ENCODE measurements around the gene FAM210A. TPM values are rescaled to one million over a fixed set of nuclear protein-coding genes. Genes with fewer than 3 reads are reported as not detected.
A peak's percentile ranks its signal among the peaks of the same experiment; 100 is the strongest.

Gene FAM210A
- total RNA-seq, 4 donors from 2014 or later, result 9.7 to 15.8 (median 14.6) TPM

DNA sequence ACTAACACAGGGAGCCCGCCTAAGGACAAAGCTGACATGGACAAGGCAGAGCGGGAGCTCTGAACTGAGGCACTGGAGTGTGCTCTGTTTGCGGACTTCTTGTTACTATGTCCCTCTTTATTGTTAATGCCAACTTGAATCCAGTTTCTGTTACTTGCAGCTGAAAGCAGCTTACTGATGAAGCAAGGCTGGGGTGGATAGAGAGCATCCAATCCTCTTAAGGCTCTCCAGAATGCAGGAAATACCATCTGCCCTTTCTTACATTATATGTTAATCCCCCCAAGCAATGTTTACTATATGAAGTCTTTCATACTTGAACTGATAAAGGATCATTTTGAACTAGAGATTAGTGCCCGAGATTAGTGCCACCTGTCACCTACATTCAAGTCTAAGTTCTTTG lies 9.4 kb downstream of the FAM210A start:
- H3K36me3 ChIP-seq, result peaks cover 0 to 8% (median 0%) of the 10 kb centered on the region in 3 donors
- TF ChIP-seq, protein P1, sequence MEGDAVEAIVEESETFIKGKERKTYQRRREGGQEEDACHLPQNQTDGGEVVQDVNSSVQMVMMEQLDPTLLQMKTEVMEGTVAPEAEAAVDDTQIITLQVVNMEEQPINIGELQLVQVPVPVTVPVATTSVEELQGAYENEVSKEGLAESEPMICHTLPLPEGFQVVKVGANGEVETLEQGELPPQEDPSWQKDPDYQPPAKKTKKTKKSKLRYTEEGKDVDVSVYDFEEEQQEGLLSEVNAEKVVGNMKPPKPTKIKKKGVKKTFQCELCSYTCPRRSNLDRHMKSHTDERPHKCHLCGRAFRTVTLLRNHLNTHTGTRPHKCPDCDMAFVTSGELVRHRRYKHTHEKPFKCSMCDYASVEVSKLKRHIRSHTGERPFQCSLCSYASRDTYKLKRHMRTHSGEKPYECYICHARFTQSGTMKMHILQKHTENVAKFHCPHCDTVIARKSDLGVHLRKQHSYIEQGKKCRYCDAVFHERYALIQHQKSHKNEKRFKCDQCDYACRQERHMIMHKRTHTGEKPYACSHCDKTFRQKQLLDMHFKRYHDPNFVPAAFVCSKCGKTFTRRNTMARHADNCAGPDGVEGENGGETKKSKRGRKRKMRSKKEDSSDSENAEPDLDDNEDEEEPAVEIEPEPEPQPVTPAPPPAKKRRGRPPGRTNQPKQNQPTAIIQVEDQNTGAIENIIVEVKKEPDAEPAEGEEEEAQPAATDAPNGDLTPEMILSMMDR (IDR thresholded peaks at IDR 0.05), result no peak
- TF ChIP-seq POLR2A (IDR thresholded peaks at IDR 0.05), result no peak
- peaks cover 0 to 49% (median 0%) of the 10 kb centered on the region in 3 donors for H3K4me1 ChIP-seq
- intact Hi-C loops (cut with DNase I), result no loop called here
- no peaks in the 10 kb centered on the region for H3K9me3 ChIP-seq
- WGBS, 2 donors, result 86 to 89% methylated on average over 4 of the region's 4 CpGs
- no peak for DNase-seq
- H3K4me3 ChIP-seq, result no peak overlapping the region
- H3K27me3 ChIP-seq, result no peaks in the 10 kb centered on the region
- peak overlapping the region in 2 of 4 donors; percentile 46 to 77 for H3K27ac ChIP-seq

DNA sequence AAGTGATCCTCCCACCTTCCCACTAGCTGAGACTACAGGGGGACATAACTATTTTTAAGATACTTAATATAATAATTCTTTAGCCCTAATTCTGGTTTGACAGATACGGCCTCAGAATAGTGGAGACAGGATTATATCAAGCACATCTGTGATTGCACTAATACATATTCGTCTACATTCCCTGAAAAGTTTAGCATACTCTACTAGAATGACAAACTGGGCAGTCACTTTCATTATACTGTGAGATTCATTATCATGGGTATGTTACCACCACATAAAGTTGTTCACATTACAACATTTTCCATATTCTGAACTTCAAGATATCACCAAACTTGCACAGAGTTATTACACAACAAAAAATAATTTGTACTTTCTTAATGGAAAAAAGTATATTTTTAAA lies 11.0 kb downstream of the FAM210A start:
- DNase-seq, result no peak
- 91 to 94% methylated on average over 2 of the region's 2 CpGs for WGBS, 2 donors
- Histone ChIP-seq H3K27ac (no peak overlapping the region), H3K27me3 (no peaks in the 10 kb centered on the region), H3K9me3 (no peaks in the 10 kb centered on the region), H3K4me3 (no peak overlapping the region), H3K4me1 (peaks cover 0 to 54% (median 0%) of the 10 kb centered on the region in 3 donors), H3K36me3 (no peaks in the 10 kb centered on the region)
- TF ChIP-seq, protein P1 (IDR thresholded peaks at IDR 0.05), result no peak
- TF ChIP-seq POLR2A (IDR thresholded peaks at IDR 0.05), result no peak
- intact Hi-C loops (cut with DNase I), result no loop called here

DNA sequence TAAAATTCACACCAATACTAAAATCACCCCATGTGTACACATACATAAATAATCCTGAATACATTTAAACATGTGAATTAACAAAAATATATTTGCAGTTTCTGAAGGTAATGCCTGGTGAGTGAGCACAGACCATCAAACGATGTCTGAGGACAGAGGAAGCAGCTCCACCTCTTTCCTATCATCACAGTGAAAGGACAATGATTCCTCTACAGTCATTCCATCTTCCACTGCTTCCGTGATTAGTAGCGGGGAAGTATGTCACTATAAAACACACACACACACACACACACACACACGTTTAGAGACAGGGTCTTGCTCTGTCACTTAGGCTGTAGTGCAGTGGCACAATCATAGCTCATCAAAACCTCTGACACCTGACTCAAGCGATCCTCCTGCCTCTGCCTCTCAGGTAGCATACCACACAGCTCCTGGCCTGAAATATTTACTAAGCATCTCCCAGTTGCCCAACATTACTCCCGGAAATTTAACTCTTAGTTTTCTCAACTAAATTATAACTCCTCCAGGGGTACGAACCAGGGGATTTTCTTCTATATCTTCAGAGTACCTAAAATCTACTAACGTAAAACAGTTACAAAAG lies 12.8 kb downstream of the FAM210A start:
- Histone ChIP-seq H3K27me3 (no peaks in the 10 kb centered on the region), H3K9me3 (no peaks in the 10 kb centered on the region), H3K4me3 (no peak overlapping the region), H3K4me1 (peaks cover 0 to 50% (median 0%) of the 10 kb centered on the region in 3 donors), H3K27ac (no peak overlapping the region), H3K36me3 (no peaks in the 10 kb centered on the region)
- TF ChIP-seq, protein P1 (IDR thresholded peaks at IDR 0.05), result no peak
- TF ChIP-seq POLR2A (IDR thresholded peaks at IDR 0.05), result no peak
- DNase-seq, result no peak
- 71 to 78% methylated on average over 8 of the region's 8 CpGs for WGBS, 2 donors
- intact Hi-C loops (cut with DNase I), result no loop called here

DNA sequence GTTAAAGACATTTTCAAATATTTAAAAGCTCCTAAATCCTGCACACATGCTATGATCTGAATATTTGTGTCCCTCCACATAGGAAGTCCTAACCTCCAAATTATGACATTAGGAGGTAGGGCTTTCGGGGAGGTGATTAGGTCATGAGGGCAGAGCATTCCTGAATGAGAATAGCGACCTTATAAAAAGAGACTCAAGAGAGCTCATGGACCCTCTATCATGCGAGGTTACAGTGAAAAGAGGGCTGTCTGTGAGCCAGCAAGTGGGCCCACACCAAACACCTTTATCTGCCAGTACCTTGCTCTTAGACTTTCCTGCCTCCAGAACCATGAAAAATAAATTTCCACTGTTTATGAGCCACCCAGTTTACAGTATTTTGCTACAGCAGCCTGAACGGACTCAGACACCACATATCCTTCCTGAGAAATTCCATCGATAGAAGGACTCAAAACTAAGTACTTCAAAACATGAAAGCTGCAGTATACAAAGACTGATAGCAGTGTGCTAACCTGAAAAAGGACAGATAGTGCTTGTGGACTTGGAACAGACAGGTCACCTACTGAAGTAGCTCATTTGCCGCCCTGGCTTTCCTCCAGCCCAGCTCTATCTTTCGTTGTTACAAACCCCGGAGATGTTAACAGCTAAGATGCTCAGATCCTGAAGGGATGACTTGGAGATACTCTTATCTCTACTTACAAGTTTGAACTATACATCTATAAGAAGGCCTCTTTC lies 13.8 kb downstream of the FAM210A start:
- H3K4me3 ChIP-seq, result no peak overlapping the region
- 89 to 94% methylated on average over 8 of the region's 8 CpGs for WGBS, 2 donors
- no peaks in the 10 kb centered on the region for H3K27me3 ChIP-seq
- no peaks in the 10 kb centered on the region for H3K36me3 ChIP-seq
- no peaks in the 10 kb centered on the region for H3K9me3 ChIP-seq
- TF ChIP-seq POLR2A (IDR thresholded peaks at IDR 0.05), result no peak
- TF ChIP-seq, protein P1 (IDR thresholded peaks at IDR 0.05), result no peak
- DNase-seq, result no peak
- H3K27ac ChIP-seq, result no peak overlapping the region
- intact Hi-C loops (cut with DNase I), result no loop called here
- H3K4me1 ChIP-seq, result peaks cover 0 to 42% (median 0%) of the 10 kb centered on the region in 3 donors

DNA sequence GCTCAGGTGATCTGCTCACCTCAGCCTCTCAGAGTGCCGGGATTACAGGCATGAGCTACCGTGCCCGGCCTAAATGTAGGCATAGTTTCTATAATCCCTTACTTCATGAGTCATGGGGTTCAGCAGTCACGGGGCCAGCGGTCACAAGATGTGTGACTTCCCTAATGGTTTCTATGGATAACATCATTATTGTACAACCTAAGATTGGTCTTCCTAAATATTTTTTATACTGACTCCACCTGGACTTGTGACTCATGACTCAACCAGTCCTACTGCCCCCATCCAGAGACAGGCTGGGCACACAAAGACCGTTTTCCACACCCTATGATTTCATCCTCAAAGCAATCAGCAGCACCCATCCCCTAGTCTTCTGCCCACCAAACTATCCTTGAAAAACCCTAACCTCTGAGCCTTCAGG lies 15.9 kb downstream of the FAM210A start:
- H3K4me1 ChIP-seq, result peaks cover 0 to 30% (median 0%) of the 10 kb centered on the region in 3 donors
- intact Hi-C loops (cut with DNase I), result no loop called here
- H3K27ac ChIP-seq, result peak overlapping the region in 3 of 4 donors; percentile 22 to 67 (median 31)
- TF ChIP-seq, protein P1 (IDR thresholded peaks at IDR 0.05), result no peak
- TF ChIP-seq POLR2A (IDR thresholded peaks at IDR 0.05), result no peak
- H3K4me3 ChIP-seq, result no peak overlapping the region
- no peaks in the 10 kb centered on the region for H3K9me3 ChIP-seq
- no peak for DNase-seq
- 38 to 50% methylated on average over 6 of the region's 6 CpGs for WGBS, 2 donors
- no peaks in the 10 kb centered on the region for H3K27me3 ChIP-seq
- no peaks in the 10 kb centered on the region for H3K36me3 ChIP-seq

Measured in esophagus squamous epithelium (tissue), 5 donors.